ENCODE measurements around the gene CYTH4. TPM values are rescaled to one million over a fixed set of nuclear protein-coding genes. Genes with fewer than 3 reads are reported as not detected.

Gene CYTH4
- total and polyA plus RNA-seq, 2 of the 13 experiments (the other 11 are each of a cell fraction or from before 2014, with no cell fraction given), result not detected

DNA sequence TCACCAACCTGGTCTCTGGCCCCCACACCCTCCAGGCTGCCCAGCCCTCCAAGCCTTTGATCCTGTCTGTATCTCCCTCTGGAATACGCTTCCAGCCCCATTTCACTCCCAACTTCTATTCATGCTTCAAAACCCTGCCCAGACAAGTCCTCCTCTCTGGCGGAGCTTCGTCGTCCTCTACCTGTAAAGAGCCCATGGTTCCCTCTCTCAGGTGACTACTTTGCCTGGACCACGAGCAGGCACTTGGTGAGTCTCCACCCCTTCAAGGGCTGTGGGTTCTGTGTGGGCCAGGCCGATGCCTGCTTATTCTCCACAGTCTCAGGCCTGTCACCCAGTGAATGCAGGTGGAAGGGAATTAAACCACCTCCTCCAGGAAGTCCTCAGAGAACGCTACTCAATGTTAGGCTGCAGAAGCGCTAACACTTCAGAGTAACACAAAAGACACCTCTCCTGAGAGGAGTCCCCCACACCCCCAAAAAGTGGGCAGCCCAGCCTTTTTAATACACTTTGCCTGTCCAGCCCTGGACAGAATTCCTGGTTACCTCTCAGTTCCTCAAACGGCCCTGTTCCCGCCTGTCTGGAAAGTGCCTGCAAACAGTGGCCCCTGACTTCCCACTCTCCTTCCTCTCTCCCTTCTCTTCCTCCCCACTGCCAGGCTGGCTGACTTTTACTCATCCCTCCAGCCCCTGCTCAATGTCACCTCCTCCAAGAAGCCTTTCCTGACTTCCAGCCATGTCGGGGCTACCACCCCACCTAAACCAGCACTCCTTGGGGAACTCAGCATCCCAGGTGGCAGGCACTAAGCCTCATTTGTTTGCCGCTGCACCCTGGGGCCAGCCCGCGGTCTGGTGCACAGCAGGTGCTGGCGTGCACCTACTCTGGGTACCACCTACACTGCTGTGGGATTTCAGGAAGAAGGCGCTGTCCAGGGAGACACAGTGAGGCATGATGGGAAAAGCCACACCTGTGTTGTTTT lies 47.3 kb upstream of the CYTH4 start:
- POLR2A ChIA-PET, result no interaction called here
- H4K20me1 ChIP-seq (ENCODE audit: insufficient read depth, low read length), result no peaks in the 10 kb centered on the region
- FAIRE-seq, result no peak

More for the DNA sequence above, 47.3 kb upstream of the CYTH4 start:
- CTCF ChIA-PET (ENCODE audit: low intra/inter-chr PET ratio, low total read pairs), result no interaction called here
- ATAC-seq (no peak), DNase-seq (ENCODE audit: low spot score) (no peak)
- Histone ChIP-seq H3K9ac (ENCODE audit: insufficient read depth, low read depth, low read length) (no peak overlapping the region), H3K4me2 (ENCODE audit: low read depth, low read length) (no peak overlapping the region), H3K27ac (ENCODE audit: extremely low read length, insufficient read depth, low read length) (no peak overlapping the region), H3K4me1 (ENCODE audit: insufficient read depth, low read length) (peaks cover 15% of the 10 kb centered on the region), H3K27me3 (ENCODE audit: control insufficient read depth in 1 of 2, insufficient read depth in 2 of 2, low read length in 2 of 2) (peaks cover 4 to 20% of the 10 kb centered on the region in 2 experiments; a peak in 3 of 5 replicates), H3K4me3 (replicated peaks in 1 of 3; ENCODE audit: insufficient read depth in 1 of 3, low read depth in 2 of 3, low read length in 3 of 3) (no peak overlapping the region), H3K79me2 (ENCODE audit: insufficient read depth, low read length) (no peaks in the 10 kb centered on the region), H2AFZ (ENCODE audit: low read length) (no peak overlapping the region), H3K9me3 (ENCODE audit: low read length) (no peaks in the 10 kb centered on the region), H3K36me3 (replicated peaks in 1 of 2; ENCODE audit: control insufficient read depth in 1 of 2, insufficient read depth in 2 of 2, low read length in 2 of 2) (no peaks in the 10 kb centered on the region; a peak in 1 of 5 replicates)
- TF ChIP-seq, protein P1, sequence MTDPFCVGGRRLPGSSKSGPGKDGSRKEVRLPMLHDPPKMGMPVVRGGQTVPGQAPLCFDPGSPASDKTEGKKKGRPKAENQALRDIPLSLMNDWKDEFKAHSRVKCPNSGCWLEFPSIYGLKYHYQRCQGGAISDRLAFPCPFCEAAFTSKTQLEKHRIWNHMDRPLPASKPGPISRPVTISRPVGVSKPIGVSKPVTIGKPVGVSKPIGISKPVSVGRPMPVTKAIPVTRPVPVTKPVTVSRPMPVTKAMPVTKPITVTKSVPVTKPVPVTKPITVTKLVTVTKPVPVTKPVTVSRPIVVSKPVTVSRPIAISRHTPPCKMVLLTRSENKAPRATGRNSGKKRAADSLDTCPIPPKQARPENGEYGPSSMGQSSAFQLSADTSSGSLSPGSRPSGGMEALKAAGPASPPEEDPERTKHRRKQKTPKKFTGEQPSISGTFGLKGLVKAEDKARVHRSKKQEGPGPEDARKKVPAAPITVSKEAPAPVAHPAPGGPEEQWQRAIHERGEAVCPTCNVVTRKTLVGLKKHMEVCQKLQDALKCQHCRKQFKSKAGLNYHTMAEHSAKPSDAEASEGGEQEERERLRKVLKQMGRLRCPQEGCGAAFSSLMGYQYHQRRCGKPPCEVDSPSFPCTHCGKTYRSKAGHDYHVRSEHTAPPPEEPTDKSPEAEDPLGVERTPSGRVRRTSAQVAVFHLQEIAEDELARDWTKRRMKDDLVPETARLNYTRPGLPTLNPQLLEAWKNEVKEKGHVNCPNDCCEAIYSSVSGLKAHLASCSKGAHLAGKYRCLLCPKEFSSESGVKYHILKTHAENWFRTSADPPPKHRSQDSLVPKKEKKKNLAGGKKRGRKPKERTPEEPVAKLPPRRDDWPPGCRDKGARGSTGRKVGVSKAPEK (CRISPR knock-in tag; IDR thresholded peaks at IDR 0.05; ENCODE audit: borderline replicate concordance), result no peak
- no peak for TF ChIP-seq PLRG1 (conservative IDR thresholded peaks at IDR 0.05)
- no peak for TF ChIP-seq MYC (CRISPR knock-in tag; IDR thresholded peaks at IDR 0.05; ENCODE audit: borderline replicate concordance)
- no peak for TF ChIP-seq GTF2F1 (IDR thresholded peaks at IDR 0.05; ENCODE audit: low read length)
- TF ChIP-seq KMT2B (CRISPR knock-in tag; IDR thresholded peaks at IDR 0.05), result no peak
- TF ChIP-seq, protein P2, sequence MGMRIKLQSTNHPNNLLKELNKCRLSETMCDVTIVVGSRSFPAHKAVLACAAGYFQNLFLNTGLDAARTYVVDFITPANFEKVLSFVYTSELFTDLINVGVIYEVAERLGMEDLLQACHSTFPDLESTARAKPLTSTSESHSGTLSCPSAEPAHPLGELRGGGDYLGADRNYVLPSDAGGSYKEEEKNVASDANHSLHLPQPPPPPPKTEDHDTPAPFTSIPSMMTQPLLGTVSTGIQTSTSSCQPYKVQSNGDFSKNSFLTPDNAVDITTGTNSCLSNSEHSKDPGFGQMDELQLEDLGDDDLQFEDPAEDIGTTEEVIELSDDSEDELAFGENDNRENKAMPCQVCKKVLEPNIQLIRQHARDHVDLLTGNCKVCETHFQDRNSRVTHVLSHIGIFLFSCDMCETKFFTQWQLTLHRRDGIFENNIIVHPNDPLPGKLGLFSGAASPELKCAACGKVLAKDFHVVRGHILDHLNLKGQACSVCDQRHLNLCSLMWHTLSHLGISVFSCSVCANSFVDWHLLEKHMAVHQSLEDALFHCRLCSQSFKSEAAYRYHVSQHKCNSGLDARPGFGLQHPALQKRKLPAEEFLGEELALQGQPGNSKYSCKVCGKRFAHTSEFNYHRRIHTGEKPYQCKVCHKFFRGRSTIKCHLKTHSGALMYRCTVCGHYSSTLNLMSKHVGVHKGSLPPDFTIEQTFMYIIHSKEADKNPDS (CRISPR knock-in tag; IDR thresholded peaks at IDR 0.05), result no peak
- TF ChIP-seq, protein P3, sequence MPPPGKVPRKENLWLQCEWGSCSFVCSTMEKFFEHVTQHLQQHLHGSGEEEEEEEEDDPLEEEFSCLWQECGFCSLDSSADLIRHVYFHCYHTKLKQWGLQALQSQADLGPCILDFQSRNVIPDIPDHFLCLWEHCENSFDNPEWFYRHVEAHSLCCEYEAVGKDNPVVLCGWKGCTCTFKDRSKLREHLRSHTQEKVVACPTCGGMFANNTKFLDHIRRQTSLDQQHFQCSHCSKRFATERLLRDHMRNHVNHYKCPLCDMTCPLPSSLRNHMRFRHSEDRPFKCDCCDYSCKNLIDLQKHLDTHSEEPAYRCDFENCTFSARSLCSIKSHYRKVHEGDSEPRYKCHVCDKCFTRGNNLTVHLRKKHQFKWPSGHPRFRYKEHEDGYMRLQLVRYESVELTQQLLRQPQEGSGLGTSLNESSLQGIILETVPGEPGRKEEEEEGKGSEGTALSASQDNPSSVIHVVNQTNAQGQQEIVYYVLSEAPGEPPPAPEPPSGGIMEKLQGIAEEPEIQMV (CRISPR knock-in tag; IDR thresholded peaks at IDR 0.05; ENCODE audit: low read depth), result no peak
- no peak for TF ChIP-seq TCF12 (IDR thresholded peaks at IDR 0.05)
- no peak for TF ChIP-seq TCF12 (CRISPR knock-in tag; IDR thresholded peaks at IDR 0.05)
- no peak for TF ChIP-seq ZBTB38 (CRISPR knock-in tag; IDR thresholded peaks at IDR 0.05)
- in situ Hi-C loops (cut with HindIII; ENCODE audit: extremely low pct_ligation_motif_present, low pct_unique_long_range_greater_than_20kb) (no loop called here), intact Hi-C loops (cut with micrococcal nuclease; ENCODE audit: unreplicated experiment) (no loop called here)
- 47% methylated on average over 13 of the region's 16 CpGs for WGBS (ENCODE audit: low lambda C conversion rate)
- no TSS peak for BruUV-seq (replicated peaks)
